Measurements from ENCODE around the gene TCAP.

The TCAP gene

DNA sequence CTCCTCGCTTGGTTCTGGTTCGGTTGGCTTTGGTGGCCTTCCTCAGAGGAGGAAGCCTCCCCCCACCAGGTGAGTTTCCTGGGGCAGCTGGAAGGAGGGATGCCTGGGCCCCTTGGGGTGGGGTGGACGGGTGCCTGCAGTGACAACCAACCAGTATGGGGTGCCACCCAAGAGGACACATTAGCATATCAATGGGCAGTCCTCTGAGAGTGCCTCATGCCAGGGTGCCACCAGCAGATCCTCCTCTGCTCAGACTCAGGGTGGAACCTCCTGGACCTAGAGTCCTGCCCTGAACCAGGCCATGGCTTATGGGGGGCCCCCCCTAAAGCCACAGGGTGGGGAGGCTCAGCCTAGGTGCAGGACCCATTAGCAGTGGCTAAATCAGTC, 35.7 kb upstream of the TCAP start:
- no peak for DNase-seq

DNA sequence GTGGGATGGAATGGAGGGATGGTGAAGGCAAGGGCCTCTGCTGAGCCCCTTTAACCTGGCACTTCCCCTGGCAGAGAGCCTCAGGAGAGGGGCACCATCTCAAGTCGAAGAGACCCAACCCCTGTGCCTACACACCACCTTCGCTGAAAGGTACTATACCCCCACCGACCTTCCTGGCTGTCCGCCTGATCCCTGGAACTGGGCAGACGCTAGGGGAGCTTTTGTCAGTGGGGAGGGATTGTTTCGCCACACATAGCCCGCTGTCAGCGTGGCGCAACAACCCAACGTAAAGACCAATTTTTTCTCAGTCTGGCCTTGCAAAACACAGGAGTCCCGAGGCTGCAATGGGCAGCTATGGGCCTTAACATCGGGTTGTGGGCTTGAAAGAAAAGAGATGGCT, 35.3 kb upstream of the TCAP start:
- DNase-seq: no peak

DNA sequence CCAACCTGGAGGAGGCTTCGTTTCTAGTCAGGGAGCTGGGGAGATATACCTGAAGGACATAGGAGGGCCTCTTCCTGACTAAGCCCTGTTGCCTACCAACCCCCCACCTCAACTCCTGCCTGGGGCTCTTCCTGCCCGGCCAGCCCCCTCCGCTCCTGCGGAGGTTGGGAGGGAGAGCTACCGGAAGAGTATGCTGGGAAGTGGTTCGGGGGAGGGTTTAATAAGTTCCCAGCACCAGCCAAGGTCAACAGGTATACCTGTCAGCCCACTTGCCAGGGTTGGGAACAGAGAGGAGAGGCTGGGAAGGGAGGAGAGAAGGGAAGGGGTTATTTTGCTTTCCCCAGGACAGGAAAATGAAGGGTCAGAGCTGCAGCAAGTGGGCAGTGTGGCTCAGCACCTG, 33.7 kb upstream of the TCAP start:
- no peak for DNase-seq

DNA sequence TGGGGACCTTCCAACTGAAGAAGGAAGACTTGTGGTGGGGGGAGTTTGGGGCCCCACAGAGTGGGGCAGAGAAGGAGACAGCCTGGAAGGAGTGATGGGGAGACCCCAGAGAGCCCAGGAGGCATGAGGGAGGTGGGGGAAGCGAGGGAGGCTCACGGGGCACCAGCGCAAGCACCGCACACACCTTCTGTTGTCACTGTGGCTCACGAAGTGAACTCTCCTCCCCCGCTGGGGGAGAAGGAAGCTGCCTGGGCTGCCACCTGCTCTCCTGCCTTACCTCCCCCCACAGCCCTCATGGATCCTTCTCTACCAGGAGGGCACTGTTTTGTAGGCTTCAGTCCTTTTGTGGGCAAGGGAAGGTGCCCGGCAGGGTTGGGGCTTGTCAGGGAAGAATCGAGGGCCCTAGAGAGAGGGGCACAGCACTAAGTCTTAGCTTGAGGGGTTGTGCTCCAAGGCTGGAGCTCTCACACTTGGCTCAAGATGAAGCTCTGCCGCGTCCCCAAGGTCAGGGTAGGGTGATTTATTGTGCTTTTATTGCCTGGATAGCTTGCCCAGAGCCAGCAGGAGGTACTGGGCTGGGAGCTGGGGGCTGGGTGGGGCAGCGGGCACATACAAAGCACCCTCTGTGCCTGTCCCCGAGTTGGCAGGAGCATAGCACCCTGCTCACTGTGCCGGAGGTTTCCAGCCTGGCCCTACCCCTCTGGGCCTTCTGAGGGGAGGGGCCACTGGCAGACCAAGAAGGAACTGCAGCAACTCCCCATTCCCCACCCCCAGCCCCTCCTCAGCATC, 32.8 kb upstream of the TCAP start:
- DNase-seq: no peak

DNA sequence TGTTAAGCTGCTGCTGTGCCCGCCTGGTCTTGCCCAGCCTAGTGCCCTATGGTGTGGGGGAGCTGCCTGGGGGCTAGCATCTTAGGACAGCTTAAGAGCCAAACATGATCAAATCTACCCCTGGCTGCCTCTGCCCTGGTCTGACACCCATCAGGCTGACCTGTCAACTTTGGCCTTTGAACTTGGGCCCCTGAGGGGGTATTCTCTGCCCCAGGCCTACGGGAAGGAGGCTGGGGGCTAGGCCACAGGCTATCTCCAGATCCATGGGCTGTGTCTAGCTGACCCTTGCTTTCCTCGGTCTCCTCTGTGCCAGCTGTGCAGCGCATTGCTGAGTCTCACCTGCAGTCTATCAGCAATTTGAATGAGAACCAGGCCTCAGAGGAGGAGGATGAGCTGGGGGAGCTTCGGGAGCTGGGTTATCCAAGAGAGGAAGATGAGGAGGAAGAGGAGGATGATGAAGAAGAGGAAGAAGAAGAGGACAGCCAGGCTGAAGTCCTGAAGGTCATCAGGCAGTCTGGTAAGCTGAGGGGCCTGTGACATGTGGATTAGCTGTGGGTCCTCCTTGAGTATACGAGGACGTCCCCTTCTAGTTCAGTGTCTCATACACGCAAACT, 31.5 kb upstream of the TCAP start:
- no peak for DNase-seq

DNA sequence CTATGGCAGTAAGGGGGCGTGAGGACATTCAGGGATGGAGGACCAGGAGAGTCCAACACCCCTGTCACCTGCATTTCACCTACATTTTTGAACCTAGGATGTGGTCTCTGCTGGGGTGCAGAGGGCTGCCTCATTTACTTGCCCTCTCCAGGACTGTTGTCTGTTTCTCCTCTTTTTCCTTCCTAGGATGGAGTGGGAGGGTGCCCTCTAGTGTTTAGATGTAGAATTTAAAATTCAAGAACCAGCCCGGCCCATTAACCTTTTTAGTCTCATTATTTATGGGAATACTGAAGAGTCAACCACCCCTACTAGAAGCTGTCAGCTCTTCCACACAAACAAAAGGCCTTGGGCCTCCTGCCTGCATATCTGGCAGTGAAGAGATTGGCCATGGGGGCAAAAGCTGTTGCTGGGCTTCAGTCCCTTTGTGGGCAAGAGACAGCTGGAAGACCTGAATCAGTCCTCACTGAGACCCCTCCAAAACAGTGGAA, 30.7 kb upstream of the TCAP start:
- peak; percentile 32 for DNase-seq

DNA sequence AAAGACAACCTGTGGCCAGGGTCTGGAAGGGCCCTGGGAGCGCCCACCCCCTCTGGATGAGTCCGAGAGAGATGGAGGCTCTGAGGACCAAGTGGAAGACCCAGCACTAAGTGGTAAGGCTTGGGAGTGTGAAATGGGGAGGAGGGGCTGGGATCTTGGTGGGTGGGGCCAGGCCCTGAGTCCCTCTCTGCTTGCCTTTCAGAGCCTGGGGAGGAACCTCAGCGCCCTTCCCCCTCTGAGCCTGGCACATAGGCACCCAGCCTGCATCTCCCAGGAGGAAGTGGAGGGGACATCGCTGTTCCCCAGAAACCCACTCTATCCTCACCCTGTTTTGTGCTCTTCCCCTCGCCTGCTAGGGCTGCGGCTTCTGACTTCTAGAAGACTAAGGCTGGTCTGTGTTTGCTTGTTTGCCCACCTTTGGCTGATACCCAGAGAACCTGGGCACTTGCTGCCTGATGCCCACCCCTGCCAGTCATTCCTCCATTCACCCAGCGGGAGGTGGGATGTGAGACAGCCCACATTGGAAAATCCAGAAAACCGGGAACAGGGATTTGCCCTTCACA, 29.5 kb upstream of the TCAP start:
- DNase-seq: no peak

DNA sequence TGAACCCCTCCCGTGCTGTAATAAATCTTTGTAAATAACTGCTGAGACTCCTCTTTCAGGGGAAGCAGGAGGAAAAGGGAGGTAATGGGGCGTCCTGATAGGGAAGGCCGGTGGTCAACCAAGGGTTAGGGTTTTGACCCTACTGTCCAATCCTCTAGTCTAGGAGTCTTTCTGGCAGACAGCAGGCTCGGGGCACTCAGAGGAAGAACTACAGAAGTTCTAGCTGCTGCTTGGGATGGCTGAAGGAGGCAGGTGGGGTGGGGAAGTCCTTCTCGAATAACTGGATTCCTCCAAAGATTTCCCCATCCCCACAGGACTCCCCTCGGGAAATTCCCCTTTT, 28.6 kb upstream of the TCAP start:
- no peak for DNase-seq

DNA sequence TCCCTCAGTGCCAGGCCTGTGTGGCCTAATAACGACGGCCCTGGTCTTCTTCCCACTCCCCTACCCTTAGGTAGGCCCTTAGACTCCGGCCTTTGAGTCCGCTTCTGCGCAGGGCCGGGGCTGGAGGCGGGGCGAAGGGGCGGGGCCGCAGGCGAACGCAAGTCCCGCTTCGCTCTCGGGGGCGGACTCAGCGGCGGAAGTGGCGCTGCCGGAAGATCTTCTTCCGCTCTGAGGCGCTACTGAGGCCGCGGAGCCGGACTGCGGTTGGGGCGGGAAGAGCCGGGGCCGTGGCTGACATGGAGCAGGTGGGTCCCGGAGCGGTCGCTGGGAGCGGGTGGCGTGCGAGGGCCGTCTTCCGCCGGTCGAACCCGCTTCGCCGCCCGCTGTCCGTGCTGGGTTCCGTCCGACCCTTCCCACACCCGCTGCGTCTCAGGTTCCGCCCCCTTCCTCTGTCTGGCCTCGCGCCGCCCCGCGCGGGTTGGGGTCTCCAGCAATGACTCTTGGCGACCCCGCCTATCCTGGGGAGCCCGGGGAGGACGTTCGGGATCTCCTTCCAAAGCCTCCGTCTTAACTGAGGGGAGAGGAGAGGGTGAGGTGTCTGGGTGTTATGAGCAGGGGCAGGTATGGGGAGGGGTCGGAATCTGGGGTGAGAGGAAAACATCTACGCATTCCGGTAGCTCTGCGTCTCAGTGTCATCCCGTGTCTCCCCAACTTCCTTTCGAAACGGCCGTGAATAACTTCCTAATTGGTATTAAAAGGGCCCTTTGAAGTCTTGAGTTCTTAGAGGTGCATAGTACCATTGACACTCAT, 28.0 kb upstream of the TCAP start, which contains the start of gene STARD3:
STARD3 (plus strand) TSS at position 218 of the 810 bp plus-strand sequence. CDS start 16,388 bp downstream, outside the sequence.
- peak; percentile 85 for DNase-seq

DNA sequence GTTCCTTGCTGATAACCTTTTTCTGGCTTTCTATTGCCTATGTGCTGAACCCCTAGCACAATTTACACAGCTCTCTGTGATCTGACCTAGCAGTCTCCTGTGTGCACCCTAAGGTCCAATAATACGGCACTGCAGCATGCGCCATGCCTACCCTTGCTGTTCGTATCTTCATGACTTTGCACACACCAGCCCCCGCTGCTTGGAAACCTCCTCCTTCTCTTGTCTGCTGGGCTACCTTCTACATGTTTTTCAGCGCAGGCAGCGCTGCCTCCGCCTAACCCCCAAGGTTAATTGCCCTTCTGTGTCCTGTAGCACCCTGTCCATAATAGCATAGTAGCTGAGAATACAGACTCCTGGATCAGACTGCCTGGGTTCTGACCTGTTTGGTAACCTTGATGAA, 26.8 kb upstream of the TCAP start:
- no peak for DNase-seq

DNA sequence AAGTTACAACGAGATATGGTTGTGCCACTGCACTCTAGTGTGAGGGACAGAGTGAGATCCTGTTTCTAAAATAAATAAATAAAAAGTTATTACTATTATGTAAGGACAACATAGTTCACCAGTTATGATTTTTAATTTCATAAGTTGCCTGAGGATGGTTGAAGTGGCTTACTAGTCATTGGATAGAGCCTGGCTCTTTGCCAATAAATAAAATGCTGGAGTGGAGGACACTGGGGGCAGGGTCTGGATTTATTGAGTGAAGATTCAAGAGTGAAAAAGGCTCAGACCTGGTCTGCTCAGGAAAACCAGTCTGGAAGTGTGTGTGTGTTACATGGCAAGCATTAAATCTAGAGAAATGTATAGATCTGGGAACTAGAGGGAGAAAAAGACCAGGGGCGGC, 26.1 kb upstream of the TCAP start:
- no peak for DNase-seq

DNA sequence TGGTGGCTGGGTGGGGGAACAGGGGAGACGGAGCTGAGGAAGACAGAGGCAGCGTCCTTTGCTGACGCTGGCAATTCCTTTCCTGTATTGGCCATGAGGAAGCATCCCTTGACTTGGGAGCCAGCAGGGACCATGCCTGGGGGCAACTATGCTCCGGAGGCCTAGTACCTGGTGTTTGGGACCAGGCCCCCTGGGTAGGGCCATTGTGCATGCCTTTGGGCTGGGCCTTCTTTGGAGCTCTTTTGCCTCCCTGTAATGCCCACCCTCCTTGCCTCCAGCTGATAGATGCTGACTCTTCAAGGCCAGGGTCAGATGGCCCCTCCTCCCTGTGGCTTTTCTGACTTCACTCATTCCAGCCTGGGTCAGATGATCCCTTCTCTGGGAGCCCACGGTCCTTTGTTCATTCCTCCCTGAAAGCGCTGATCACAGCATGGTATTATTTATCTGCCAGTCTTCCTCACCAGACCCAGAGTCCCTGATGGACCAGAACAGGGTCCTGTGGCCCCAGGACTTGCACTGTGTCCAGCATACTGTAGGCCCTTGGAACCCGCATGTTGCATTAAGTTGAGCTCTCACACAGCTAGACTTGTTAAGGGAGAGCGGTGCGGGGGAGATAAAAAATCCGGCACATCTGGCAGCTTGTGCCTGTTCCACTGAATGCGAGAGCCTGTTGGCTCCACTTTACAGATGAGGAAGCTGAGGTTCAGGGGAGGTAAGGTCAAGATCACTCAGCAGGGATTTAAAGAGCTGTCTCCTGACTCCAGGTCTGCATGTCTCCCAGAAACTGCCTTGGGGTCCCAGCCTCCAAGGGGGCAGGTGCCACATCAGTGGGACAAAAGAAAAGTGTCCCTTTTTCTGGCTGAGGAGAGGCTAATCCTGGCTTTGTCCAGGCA, 25.3 kb upstream of the TCAP start:
- DNase-seq: no peak

DNA sequence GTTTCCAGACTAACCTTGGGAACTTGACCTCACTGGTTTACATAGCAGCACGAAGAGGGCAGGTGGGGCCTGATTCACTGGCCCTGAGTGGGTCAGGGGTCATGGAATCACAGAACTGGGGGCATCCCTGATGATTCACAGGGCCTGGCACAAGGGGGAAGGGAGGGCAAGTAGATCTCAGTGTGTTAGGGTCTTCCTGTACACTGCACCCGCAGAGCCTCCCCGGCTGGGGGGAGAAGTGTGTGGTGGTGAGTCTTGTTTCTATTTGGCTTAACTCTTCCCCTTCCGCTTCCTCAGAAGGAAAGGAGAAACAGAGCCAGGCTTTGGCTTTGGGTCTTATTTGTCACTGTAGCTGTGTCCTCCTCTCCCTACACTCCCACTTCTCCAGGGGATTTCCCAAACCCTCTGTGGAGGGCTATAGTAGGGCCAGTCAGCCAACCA, 24.5 kb upstream of the TCAP start:
- no peak for DNase-seq

DNA sequence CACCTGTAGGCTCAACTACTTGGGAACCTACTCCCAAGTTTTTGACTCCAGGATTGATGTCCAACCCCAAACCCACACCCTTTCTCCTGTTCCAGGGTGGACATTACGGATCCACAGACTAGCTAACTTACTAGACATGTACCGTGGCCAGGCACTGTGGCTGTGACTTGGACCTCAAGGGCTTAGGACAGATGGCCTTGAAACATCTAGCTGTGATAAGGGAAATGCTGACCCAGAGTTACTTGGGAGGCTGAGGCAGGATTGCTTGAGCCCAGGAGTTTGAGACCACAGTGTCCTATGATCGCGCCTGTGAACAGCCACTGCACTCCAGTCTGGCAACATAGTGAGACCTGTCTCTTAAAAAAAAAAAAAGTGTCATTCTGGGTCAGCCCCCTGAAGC, 24.1 kb upstream of the TCAP start:
- no peak for DNase-seq

DNA sequence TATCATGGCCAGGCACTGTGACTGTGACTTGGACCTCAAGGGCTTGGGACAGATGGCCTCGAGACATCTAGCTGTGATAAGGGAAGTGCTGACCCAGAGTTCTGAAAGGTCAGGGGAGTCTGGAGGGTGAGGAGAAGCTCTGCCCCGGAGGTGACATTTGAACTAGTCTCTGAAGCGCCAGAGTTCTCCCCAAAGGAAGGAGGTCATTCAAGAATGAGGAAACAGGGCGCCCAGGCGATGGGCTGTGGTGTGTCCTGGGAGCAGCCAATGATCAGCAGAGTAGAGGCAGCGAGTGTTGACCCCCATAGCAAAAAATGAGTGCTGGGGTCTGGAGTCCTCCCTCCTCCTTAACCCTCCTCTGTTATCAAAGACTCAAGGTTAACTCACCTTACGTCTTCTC, 23.3 kb upstream of the TCAP start:
- DNase-seq: no peak

DNA sequence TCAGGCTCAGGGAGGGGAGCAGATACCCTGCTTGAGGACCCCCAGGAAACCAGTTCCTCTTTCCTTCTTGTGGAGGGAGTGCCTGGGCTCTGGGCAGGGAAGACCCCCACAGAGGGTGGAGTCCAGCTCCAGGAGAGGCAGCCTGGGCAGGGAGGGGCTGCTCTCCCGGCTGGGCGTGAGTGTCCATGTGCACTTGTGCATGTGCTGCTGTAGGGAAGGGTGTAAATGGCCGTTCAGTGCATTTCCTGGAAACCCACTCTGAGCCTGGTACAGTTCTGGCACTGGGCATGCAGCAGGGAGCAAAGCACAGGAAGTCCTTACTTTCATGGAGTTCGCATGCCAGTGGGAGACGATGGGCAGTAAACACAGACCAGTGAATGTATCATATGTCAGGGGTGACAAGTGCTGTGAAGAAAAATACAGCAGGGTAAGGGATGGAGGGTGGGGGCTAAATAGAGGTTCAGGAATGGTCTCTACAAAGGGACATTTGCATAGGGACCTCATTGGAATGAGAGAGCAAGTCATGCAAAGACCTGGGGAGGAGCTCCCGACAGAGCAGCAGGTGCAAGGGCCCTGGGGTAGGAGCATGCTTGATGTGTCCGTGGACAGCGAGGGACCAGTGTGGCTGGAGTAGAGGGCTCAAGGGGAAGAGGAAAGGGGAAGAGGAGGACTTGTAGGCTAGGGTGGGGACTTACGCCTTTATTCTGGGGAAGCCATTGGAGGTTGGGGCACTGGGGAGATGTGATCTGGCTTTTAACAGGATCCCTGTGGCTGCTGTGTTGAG, 22.7 kb upstream of the TCAP start:
- DNase-seq: no peak

DNA sequence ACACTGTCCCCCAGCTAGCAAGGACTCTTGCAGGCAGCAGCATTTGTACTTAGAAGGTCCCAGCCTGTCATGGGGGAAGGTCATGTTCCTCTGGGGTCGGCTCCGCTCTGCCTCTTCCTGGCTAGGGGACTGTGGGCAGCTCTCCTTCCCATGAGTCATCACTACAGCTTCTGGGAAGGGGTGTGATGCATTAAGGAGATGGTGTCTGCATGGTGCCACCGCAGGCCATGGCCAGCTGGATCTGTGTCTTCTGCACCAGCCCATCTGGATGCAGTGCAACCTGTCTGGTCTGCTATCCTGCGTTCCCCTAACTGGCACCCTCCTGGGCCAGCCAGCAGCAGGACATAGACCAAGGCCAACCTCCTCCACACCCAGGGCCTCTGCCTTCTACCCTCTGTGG, 21.9 kb upstream of the TCAP start:
- DNase-seq: no peak

DNA sequence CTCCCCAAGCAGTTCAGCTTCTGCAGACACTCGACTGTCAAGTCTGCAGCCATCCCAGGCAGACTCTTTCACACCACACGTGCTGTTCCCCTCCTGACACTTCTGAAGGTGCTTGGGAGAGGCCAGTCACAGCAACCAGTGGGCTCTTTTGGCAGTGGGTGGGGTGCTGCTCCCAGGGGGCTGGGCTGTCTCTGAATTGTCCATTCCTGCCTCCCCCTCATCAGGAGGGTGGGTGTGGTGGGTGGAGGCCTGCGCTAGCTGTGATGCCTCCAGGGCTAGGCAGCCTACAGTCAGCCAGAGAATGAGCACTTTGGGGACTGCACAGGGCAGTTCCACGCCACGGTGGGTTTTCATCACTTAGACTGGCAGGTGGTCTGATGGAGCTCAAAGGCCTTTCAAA, 17.9 kb upstream of the TCAP start:
- DNase-seq: no peak

DNA sequence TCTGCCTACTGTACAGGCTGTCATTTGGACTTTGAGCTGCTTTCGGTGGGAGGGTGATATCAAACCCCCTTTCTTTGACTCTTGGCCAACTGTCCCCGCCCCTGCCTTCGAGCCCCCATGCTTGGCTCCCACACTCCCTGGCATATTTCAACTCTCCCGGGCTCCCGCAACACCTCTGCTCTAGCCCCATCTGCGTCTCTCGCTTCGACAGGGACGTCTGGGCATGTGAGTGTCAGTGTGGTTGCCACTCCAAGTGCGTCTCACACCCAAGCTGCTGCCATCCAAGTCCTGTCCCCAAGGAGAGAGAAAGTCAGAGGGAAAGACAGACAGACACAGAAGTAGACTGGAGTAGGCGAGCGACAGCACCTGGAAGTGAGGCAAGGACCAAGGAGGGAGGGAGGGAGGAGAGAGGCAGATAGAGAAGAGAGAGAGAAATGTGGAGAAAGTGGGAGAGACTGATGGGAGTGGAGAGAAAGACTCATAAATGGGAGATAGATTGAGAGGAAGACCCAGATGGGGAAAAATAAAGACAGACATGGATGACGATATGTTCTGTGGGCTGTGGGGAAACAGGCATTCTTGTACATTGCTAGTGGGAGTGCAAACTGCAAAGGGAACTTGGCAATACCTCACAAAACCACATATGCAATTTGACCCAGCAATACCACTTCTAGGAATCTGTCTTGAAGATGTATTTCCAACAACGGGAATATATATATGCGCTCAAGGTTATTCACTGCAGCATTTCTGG, 16.4 kb upstream of the TCAP start:
- peak; percentile 85 for DNase-seq

DNA sequence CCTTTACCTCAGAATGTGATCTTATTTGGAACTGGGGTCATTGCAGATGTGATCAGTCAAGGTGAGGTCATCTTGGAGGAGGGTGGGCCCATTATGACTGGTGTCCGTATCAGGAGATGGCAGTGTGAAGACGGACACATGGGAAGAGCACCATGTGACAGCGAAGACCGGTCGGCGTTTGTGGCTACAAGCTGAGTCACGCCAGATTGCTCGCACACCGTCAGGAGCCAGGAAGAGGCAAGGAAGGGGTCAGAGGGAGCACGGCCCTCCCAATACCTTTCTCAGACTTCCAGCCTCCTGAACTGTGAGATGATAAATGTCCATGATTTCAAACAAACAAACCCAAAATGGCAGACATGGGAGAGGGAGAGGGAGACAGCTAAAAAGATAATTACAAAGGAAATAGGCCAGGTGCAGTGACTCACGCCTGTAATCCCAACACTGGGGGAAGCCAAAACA, 15.0 kb upstream of the TCAP start:
- DNase-seq: no peak
